NT2/D1 (cell line): ENCODE data around the gene KCNJ14.
"Not testable (repeated sequence)": the region's sequence is repeated elsewhere in the genome, so short reads cannot be mapped to it uniquely, and the experiment has no call there.

Experiments
- DNase-seq: peaks from one replicate; pipeline ENCODE4 v3.0.0-alpha.2; 2011; ENCODE audit warnings: low read depth, low spot score
- H3K27me3 ChIP-seq: 2 replicates; pipeline ENCODE4 v1.6.0; 2011; ENCODE audit warnings: mild to moderate bottlenecking; ENCODE audit not compliant: insufficient read length, insufficient read depth
- H3K36me3 ChIP-seq: 2 replicates; pipeline ENCODE4 v1.6.1; 2011; ENCODE audit warnings: mild to moderate bottlenecking, low read length, mixed read lengths; ENCODE audit not compliant: insufficient read depth, insufficient read length
- H3K4me1 ChIP-seq: 2 replicates; pipeline ENCODE4 v1.5.1; 2011; ENCODE audit not compliant: insufficient read depth, insufficient read length
- H3K4me3 ChIP-seq: 2 replicates; pipeline ENCODE4 v1.5.1; 2011; ENCODE audit warnings: low read depth; ENCODE audit not compliant: insufficient read length
- H3K9ac ChIP-seq: 2 replicates; pipeline ENCODE4 v1.6.0; 2011; ENCODE audit warnings: low read depth; ENCODE audit not compliant: insufficient read length
- H3K9me3 ChIP-seq: 2 replicates; pipeline ENCODE4 v1.5.1; 2011; ENCODE audit warnings: mild to moderate bottlenecking, low read length; ENCODE audit not compliant: insufficient read depth
- SUZ12 ChIP-seq: IDR thresholded peaks from 2 replicates; pipeline ENCODE4 v1.6.1; 2011; ENCODE audit not compliant: insufficient read length, insufficient read depth; ENCODE audit errors: extremely low read depth
- YY1 ChIP-seq: IDR thresholded peaks from 2 replicates; pipeline ENCODE4 v1.6.1; 2011; ENCODE audit not compliant: insufficient read length, insufficient read depth
- ZNF274 ChIP-seq: IDR thresholded peaks from 2 replicates; pipeline ENCODE4 v1.6.1; 2011; ENCODE audit warnings: mild to moderate bottlenecking, low read depth, low read length

KCNJ14 gene

DNA sequence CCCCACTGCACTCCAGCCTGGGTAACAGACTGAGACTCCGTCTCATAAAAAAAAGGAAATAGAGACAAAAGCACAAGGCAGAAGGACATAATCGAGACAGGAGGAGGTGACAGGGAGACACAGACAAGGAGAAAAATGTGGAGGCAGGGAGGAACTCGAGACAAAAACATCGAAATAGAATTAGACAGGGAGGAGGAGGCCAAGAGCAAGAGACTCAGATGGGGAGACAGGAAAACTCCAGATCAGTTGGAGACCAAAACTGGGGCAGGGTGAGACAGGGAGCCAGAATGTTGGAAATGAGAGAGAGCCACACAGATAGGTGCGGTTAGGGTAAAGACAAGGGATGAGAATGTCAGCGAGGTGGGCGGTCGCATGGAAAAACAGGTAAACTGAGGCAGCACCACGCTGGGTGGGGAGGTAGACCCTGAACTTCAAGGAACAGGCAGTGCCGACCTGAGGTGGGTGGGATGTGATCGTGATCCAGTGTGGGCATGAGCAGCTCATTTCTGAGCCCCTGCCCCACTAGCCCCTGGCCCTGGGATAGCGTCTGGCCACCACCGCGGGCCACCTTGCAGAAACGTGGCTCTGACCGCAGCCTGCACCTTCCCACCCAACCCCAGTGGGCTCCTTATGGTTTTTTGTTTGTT is 29.0 kb downstream of the KCNJ14 start:
- DNase-seq, result no peak
- no peak for TF ChIP-seq SUZ12
- no peak for TF ChIP-seq ZNF274
- TF ChIP-seq YY1, result no peak

GRCh38 chr19:48484931-48485612 is 29.7 kb downstream of the KCNJ14 start:
- no peak overlapping the region for H3K9ac ChIP-seq
- no peak for TF ChIP-seq SUZ12
- TF ChIP-seq YY1, result no peak
- no peak for TF ChIP-seq ZNF274
- H3K9me3 ChIP-seq, result no peaks in the 10 kb centered on the region
- H3K36me3 ChIP-seq, result peaks cover 21% of the 10 kb centered on the region
- no peak for DNase-seq
- H3K27me3 ChIP-seq, result peaks cover 11% of the 10 kb centered on the region
- H3K4me3 ChIP-seq, result no peak overlapping the region
- peaks cover 5% of the 10 kb centered on the region for H3K4me1 ChIP-seq

More for the DNA sequence above, 29.0 kb downstream of the KCNJ14 start:
- Histone ChIP-seq H3K4me1 (peaks cover 5% of the 10 kb centered on the region), H3K9ac (no peak overlapping the region), H3K27me3 (peaks cover 8% of the 10 kb centered on the region), H3K4me3 (no peak overlapping the region), H3K9me3 (no peaks in the 10 kb centered on the region), H3K36me3 (peaks cover 28% of the 10 kb centered on the region)

DNA sequence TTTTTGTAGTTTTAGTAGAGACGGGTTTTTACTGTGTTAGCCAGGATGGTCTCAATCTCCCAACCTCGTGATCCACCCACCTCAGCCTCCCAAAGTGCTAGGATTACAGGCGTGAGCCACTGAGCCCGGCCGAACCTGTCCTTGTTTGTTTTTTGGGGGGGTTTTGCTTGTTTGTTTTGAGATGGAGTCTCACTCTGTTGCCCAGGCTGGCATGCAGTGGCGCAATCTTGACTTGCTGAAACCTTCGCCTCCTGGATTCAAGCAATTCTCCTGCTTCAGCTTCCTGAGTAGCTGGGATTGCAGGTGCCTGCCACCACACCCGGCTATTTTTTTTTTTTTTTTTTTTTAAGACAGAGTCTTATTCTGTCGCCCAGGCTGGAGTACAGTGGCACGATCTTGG is 31.3 kb downstream of the KCNJ14 start:
- H3K27me3 ChIP-seq, result peaks cover 15% of the 10 kb centered on the region
- H3K36me3 ChIP-seq, H3K9me3 ChIP-seq, DNase-seq, H3K4me3 ChIP-seq, H3K4me1 ChIP-seq, H3K9ac ChIP-seq: not testable (repeated sequence)

GRCh38 chr19:48487544-48487943 is 32.2 kb downstream of the KCNJ14 start:
- H3K4me1 ChIP-seq, result peaks cover 7% of the 10 kb centered on the region
- TF ChIP-seq SUZ12, result no peak
- TF ChIP-seq YY1, result no peak
- no peak for TF ChIP-seq ZNF274
- H3K9me3 ChIP-seq, result no peaks in the 10 kb centered on the region
- peaks cover 15% of the 10 kb centered on the region for H3K27me3 ChIP-seq
- peaks cover 4% of the 10 kb centered on the region for H3K36me3 ChIP-seq
- DNase-seq, result no peak
- H3K4me3 ChIP-seq, result no peak overlapping the region
- no peak overlapping the region for H3K9ac ChIP-seq

GRCh38 chr19:48487948-48488347 is 32.6 kb downstream of the KCNJ14 start:
- no peak for TF ChIP-seq SUZ12
- TF ChIP-seq ZNF274, result no peak
- TF ChIP-seq YY1, result no peak
- Histone ChIP-seq H3K4me1 (peaks cover 7% of the 10 kb centered on the region), H3K9me3 (no peaks in the 10 kb centered on the region), H3K4me3 (no peak overlapping the region), H3K36me3 (peaks cover 4% of the 10 kb centered on the region), H3K27me3 (peaks cover 15% of the 10 kb centered on the region), H3K9ac (no peak overlapping the region)
- no peak for DNase-seq

DNA sequence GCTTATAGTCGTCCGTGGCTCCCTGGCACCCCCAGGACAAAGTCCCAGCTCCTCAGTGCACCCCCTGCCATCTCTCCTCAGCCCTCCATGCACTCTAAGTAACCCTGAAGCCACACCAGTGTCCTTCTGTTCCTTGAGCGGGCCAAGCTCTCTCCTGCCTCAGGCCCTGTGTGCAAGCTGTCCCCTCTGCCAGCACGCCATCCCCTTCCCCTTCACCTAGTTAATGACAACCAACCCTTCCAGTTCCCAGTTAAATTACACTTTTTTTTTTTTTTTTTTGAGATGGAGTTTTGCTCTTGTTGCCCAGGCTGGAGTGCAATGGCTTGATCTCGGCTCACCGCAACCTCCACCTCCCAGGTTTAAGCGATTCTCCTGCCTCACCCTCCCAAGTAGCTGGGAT is 33.1 kb downstream of the KCNJ14 start:
- not testable (repeated sequence) for DNase-seq, H3K36me3 ChIP-seq, H3K4me1 ChIP-seq, H3K9me3 ChIP-seq, H3K4me3 ChIP-seq, H3K9ac ChIP-seq
- peaks cover 15% of the 10 kb centered on the region for H3K27me3 ChIP-seq

GRCh38 chr19:48489608-48490216 is 34.3 kb downstream of the KCNJ14 start:
- Histone ChIP-seq H3K27me3 (peaks cover 23% of the 10 kb centered on the region), H3K9me3 (no peaks in the 10 kb centered on the region), H3K4me3 (no peak overlapping the region), H3K9ac (no peak overlapping the region), H3K36me3 (no peaks in the 10 kb centered on the region), H3K4me1 (peaks cover 8% of the 10 kb centered on the region)
- DNase-seq, result no peak
- TF ChIP-seq ZNF274 (no peak), YY1 (no peak), SUZ12 (no peak)
